Subcutaneous preadipocyte (primary cell): ENCODE results near the gene SCGB2B2. TPM values are rescaled to one million over a fixed set of nuclear protein-coding genes. Genes with fewer than 3 reads are reported as not detected.

Experiments used
- small RNA-seq: library from RNA; depleted of rRNA; stranded (forward); fragments of <200 nt; gene quantifications from one replicate; pipeline ENCODE3, GENCODE V24; 2012
- total RNA-seq: library from RNA; depleted of rRNA; stranded (reverse); fragments of >200 nt; gene quantifications from 2 replicates; pipeline ENCODE4 v1.2.3, GENCODE V29; 2012

Gene SCGB2B2, protein sequence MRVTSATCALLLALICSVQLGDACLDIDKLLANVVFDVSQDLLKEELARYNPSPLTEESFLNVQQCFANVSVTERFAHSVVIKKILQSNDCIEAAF
- total RNA-seq, result under 0.01 and 0.20 TPM in 2 replicates

DNA sequence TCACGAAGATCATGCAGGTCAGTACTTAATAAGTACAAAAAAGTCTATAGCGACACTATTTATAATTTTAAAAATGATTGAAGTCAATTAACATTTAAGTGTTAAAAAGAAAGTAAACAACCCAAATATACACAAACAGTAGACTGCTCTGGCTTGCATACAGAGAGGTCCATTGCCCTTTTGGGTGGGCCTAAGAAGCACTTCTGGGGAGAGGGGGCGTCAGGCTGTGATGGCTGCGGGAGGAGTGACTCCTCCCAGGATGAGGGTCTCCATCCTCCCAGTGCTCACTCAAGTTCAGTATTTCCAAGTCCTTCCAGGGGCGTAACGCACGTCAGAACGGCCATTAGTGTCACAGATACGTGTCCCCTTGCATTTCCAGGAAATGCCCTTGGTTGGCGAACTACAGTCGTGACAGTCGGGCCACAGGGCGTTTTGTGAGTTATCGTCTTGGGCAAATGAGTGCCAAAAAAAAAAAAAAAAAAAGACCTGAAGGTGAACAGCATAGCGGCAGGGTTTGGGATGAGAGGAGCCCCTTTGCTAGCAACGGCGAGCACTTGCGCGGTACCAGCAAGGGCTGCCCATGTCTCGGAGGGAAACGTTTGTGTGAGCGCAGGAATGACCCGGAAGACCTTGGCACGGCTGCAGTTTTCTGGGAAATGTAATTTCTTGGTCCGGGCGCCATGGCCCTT lies at the start of gene SCGB2B2:
Gene SCGB2B2 (minus strand): TSS at position 463 of the 689 bp plus-strand sequence. CDS start 82,596 bp downstream, outside the sequence.

DNA sequence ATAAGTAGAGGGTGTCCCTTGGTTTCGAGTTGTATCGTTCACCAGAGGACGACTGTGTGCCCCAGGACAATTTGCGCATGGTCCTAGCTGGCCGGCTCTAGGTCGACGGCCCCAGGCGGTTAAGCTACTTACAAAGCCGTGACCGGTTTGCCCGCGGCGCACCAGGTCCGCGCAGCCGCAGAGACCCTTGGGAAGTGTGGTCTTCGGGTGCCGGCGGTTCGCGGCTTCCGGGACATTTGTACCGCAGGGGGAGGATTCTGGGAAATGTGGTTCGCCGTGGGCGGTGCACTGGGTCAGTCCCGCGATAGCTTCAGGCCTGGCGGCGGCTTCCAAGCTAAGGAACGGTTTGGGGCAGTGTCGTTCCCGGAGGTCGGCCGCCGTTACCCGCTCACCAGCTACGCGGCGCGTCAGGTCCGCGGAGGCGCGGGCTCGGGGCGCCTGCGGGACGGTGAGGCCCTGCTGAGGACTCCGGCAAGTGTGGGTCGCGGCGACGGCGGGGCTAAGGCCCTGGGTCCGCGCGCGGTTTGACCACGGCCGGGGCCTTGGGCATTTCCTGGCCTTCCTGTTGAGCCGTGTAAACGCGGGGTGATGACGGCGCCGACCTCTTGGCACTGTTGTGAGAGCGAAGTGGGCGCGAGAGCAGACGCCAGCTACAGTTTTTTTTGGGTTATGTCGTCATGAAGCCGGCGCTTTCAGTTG lies 576 bp upstream of the SCGB2B2 start, which contains the start of gene ZNF302:
Gene ZNF302 (plus strand): TSS at position 293 of the 699 bp plus-strand sequence. CDS start 1,127 bp downstream, outside the sequence.

Small RNA genes within 50 kb of the gene (small RNA-seq; reads per million reads assigned to genes)
- not detected for gene RF00611

Other genes with a start within 250 kb of the SCGB2B2 start
- 116 and 132 TPM in 2 replicates for gene UBA2, start 248.8 kb downstream of the SCGB2B2 start, total RNA-seq
- 12.9 and 17.8 TPM in 2 replicates for gene WTIP, start 195.4 kb downstream of the SCGB2B2 start, total RNA-seq
- 13.1 and 13.2 TPM in 2 replicates for gene ZNF302, start 519 bp upstream of the SCGB2B2 start, total RNA-seq
- gene ZNF181, start 57.1 kb upstream of the SCGB2B2 start, total RNA-seq, result 8.4 and 9.6 TPM in 2 replicates
- 4.8 and 5.9 TPM in 2 replicates for gene ZNF599, start 96.1 kb upstream of the SCGB2B2 start, total RNA-seq
- 2.6 and 2.7 TPM in 2 replicates for gene ZNF30, start 249.7 kb upstream of the SCGB2B2 start, total RNA-seq